ENCODE data around the gene PRKN.

GRCh38 chr6:161342039-161342438 lies 1385.5 kb downstream of the PRKN start:
- TF ChIP-seq POLR2AphosphoS5 (IDR thresholded peaks at IDR 0.05) (no peak), CTCF (IDR thresholded peaks at IDR 0.05 in 8 of 11, conservative IDR thresholded peaks at IDR 0.05 in 3 of 11) (no peak)
